NCI-H1092 treated with DMSO at 0.1 percent for 48 hours (cell line): ENCODE data around the gene GRK4.
A peak's percentile ranks its signal among the peaks of the same experiment; 100 is the strongest.
"Not testable (repeated sequence)": the region's sequence is repeated elsewhere in the genome, so short reads cannot be mapped to it uniquely, and the experiment has no call there.

ENCODE experiments used
- DNase-seq: peaks from one replicate; lab custom pipeline; 2025; lab: John Stamatoyannopoulos, UW

The GRK4 gene

GRCh38 chr4:2930758-2931511, 32.4 kb upstream of the GRK4 start:
- peak; percentile 16 for DNase-seq

DNA sequence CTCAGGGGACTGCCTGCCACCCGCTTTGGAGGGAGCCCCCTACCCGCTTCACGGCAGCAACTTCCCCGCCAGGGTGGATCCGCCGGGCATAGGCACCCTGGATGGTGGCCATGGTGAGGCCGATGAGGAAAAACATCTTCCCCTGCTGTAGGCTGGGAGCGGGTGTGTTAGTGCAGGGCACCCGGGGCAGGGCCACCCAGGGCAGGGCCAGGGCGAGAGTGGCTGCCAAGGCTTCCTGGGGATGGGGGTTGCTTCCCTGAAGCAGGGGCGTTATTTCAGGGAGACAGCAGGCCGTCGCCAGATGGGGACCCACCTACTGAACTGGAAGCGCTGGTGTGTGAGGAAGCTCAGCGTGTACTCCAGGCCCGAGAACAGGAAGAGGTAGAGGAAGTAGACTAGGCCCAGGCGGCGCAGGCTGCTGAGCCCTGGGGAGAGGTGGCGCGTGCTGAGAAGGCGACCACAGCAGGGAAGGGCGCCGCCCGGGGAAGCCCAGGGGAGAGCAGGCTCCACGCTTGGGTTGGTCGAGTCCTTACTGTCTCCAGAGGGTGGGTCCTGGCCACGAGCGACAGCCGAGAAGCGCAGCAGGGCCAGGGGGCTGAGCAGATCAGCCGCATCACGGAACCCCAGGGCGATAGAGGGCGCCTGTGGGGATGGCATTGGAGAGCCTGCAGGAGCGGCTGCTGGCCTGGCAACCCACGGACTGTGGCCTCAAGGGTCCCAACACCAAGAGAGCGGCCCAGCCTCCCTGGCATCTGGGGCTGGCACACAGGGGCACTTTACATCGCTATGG, 31.7 kb upstream of the GRK4 start:
- no peak for DNase-seq

GRCh38 chr4:2932321-2932950, 30.9 kb upstream of the GRK4 start:
- DNase-seq, result no peak

DNA sequence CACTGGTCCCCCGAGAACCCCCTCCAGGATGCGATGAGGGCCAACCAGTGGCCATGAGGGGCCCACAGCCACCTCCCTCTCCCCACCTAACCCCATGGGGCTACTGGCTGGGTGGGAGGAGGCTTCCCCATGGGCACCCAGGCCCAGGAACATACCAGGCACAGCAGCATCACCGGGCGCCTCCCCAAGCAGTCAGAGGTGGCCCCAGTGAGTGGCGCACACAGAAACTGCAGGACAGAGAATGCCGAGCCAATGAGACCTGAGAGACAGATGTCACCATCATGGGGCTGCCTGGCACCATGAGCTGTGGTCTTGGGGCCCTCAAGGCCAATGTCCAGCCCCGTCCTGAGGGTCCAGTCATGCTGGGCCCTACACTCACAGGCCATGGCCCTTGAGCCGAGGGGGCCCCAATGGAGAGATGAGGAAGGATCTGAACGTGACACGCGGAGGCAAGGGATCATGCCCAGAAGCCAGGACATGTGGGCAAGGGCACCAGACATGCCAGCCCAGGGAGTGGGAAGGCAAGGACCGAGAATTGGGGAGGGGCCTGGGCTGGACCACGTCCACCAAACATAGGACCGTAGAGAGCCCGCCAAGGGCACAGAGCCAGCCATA, 30.3 kb upstream of the GRK4 start:
- no peak for DNase-seq

- no peak for DNase-seq
Measured at GRCh38 chr4:2933566-2934076, 29.8 kb upstream of the GRK4 start.

GRCh38 chr4:2934077-2934812, 29.1 kb upstream of the GRK4 start:
- DNase-seq, result no peak

DNA sequence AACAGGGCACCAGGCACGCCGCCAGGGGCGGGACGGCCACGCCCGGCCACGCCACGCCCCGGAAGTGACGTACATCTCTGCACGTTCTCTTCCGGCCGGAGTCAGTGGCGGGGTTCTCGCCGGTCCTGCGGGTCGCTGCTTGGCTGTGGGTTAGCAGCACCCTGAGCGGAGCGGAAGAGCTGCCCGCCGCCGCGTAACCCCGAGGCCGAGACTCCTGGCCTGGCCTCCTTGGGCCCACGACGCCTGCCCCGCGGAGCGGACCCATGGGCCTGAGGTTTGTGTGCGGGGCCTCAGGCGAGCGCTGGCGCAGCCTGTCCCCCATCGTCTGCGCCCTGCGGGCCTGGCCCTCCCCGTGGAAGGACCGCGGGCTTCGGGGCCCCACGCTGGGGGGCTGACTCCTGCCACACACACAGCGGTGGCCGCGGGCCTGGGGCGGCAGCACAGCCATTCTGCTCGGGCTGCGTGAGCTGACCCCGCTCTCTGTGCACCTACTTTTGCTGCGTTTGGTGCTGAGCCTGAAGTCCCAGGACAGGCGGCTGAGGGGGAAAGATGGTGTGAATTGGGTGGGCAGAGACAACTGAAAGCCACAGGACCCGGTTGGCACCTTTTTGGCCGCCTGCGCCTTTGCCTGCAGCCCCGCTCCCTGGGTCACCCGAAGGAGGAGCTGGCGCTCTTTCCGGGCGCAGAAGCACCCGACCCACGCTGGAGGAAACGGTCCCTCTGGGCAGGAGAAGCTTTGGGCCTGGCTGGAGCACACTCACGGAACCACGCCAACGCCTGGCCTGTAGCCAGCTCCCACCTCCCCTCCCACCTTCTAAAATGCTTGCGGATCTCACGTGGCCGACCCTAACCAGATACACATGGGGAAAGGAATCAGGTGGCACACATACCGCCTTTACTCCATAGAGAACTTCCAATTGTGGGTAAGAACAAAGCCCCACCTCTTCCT, 28.3 kb upstream of the GRK4 start:
- peak; percentile 77 for DNase-seq

GRCh38 chr4:2935762-2936743, 27.3 kb upstream of the GRK4 start:
- DNase-seq, result no peak

GRCh38 chr4:2936773-2937145, 26.6 kb upstream of the GRK4 start:
- DNase-seq, result no peak

DNA sequence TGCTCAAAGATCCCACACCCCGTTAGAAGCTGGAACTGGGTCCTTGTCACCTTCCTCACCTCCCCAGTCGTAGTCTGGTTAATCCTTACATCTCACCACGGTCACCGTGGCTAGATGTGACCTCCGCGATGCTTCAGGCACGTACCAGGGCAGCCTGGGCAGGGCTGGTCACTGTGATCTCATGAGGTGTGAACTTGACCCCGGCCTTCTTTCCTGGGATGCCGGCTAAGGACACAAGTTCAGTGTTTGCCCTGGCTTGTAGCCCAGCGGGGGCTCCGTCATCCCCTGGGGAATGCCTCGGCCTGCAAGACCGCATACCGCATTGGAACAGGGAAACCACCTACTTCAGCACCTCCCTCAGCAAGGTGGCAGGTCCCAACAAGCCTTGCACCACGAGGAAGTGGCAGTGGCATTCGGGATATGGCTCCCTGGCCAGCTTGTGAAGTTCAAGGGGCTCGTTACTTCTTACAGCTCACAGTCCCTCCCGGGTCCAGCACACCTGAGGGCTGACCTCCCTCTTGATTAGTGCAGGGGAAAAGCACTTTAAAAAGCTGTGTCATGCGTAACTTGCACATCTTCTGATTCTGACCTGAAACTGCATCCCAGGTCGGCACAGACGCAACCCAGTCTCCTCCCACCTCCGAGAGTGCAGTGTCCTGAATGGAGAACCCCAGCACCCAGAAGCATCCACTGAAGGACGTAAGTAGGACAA, 26.1 kb upstream of the GRK4 start:
- no peak for DNase-seq

- no peak for DNase-seq
Measured at GRCh38 chr4:2937986-2938385, 25.4 kb upstream of the GRK4 start.

- not testable (repeated sequence) for DNase-seq
Measured at GRCh38 chr4:2938411-2938810, 25.0 kb upstream of the GRK4 start.

- DNase-seq, result no peak
Measured at GRCh38 chr4:2938906-2939305, 24.5 kb upstream of the GRK4 start.

DNA sequence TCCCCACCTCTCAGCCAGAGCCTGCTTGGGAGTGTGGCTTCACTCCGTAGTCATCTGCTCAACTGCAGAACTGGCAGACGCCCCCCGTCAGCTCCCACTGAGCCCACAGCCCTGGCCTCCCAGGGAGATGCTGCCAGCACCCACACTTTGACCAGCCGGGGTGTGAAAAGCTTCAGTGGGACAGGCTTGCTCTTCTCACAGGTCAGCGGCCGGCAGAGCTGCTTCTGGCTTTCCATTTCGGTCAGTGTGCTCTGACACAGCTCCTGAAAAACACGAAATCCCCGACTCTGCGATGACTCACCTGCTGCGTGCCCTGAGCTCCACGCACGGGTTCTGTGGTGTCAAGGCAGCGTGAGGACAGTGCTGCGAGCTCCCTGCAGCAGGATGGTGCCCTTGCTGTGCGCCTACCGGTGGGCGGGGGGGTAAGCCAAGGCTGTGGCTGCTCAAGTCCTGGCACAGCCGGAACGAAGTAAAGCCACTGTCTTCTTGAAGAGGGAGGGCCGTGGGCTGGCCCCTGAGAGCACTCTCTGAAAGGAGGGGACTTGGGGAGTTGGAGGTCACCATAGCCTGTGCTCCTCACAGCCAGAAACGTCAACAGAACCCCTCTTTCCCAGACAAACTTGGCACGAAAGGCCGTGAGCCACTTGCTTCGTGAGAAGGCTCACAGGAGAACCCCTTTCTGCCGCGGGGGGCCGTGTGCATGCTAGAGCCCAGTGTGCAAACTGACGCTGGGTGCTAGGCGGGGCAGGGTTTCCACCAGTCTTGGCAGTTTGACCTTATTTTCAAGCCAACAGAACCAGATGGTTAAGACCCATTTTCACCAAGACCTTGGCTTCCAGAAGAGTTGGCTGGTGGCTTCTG, 23.8 kb upstream of the GRK4 start:
- no peak for DNase-seq

GRCh38 chr4:2940267-2941137, 22.9 kb upstream of the GRK4 start:
- no peak for DNase-seq

DNA sequence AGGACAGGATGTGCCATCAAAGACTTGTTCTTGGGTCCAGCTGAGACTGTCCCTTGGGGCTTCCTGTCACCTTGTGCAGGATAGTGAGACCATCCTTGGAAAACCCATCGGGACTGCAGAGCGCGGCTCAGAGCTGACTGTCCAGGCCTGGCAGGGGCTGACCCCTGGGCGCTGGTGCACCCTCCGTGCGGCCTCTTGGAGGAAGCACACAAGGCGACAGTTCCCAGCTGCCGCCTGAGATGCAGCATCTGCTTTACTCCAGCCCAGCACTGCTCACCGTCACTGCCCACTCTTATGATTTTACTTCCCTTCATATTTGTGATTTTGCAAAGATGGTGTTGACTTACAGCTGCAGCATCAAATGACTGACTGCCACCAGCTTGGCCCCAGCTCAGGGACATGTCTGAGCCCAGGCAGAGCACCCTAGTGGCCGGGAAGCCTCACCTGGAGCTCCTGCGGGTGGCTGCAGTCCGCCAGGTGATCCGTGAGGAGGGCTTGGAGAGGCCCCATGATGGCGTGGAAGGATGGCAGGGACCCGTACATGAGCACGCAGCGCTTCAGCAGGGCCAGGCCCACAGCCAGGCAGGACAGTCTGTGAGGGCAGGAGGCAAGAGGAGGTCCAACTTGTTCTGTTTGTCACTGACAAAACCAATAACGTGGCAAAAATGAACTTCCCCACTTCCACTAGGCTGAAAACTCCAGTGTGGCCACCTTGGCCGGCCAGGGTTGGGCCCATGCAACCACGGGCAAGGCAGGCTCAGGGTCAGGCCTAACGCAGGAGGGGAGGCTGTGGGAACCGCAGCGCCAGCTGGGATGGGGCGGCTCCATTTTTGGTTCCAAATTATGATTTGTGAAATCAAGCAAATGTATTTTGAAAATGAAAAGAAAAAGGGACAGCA, 22.0 kb upstream of the GRK4 start:
- no peak for DNase-seq
